Keratinocyte (primary cell): ENCODE data around the gene BOK. TPM values are rescaled to one million over a fixed set of nuclear protein-coding genes. Genes with fewer than 3 reads are reported as not detected.
"Not testable (repeated sequence)": the region's sequence is repeated elsewhere in the genome, so short reads cannot be mapped to it uniquely, and the experiment has no call there.

Source experiments
- DNase-seq: peaks from one replicate; pipeline ENCODE4 v3.0.0-alpha.2; 2011; ENCODE audit warnings: low read depth, missing footprints, low spot score
- FAIRE-seq: peaks from 2 replicates; lab custom pipeline; 2011; peaks lifted over from hg19 to GRCh38; lab: Jason Lieb, UNC
- H2AFZ ChIP-seq: 2 replicates; pipeline ENCODE4 v1.6.0; 2012; ENCODE audit warnings: low read length, control low read depth, inconsistent platforms; ENCODE audit not compliant: control insufficient read depth
- H3K27ac ChIP-seq: 2 replicates; pipeline ENCODE4 v1.5.1; 2011; ENCODE audit warnings: low read length; ENCODE audit not compliant: control insufficient read depth, insufficient read depth
- H3K27me3 ChIP-seq: 3 replicates; pipeline ENCODE4 v1.6.0; 2011; ENCODE audit warnings: low read length; ENCODE audit not compliant: control insufficient read depth, insufficient read depth; ENCODE audit errors: extremely low read depth
- H3K36me3 ChIP-seq, 2 experiments: 2 replicates in 1 of 2; 3 replicates in 1 of 2; pipeline ENCODE4 v1.5.1; 2011; ENCODE audit warnings: low read length in 2 of 2, mild to moderate bottlenecking in 1 of 2; ENCODE audit not compliant: control insufficient read depth in 2 of 2, insufficient read depth in 2 of 2; ENCODE audit errors: extremely low read depth in 1 of 2
- H3K4me1 ChIP-seq: 3 replicates; pipeline ENCODE4 v1.5.1; 2011; ENCODE audit warnings: low read length; ENCODE audit not compliant: control insufficient read depth, insufficient read depth; ENCODE audit errors: extremely low read depth
- H3K4me2 ChIP-seq: 3 replicates; pipeline ENCODE4 v1.6.0; 2011; ENCODE audit warnings: low read depth, low read length; ENCODE audit not compliant: control insufficient read depth, insufficient read depth; ENCODE audit errors: extremely low read depth
- H3K4me3 ChIP-seq, 3 experiments: fragments of 200-600 bp in 1 of 3; sonication (generic) in 1 of 3; 2 replicates in 2 of 3; 3 replicates in 1 of 3; pipeline ENCODE4 v1.5.1; 2011 to 2016; ENCODE audit warnings: low read length in 3 of 3, mild to moderate bottlenecking in 3 of 3, control low read depth in 2 of 3, inconsistent platforms in 1 of 3, low read depth in 1 of 3, mixed read lengths in 1 of 3, mixed run types in 1 of 3, moderate library complexity in 1 of 3; ENCODE audit not compliant: control insufficient read depth in 2 of 3, insufficient read depth in 2 of 3; ENCODE audit errors: extremely low read depth in 1 of 3
- H3K79me2 ChIP-seq: 2 replicates; pipeline ENCODE4 v1.6.0; 2012; ENCODE audit warnings: low read length; ENCODE audit not compliant: control insufficient read depth, insufficient read depth
- H3K9ac ChIP-seq: 3 replicates; pipeline ENCODE4 v1.6.0; 2011; ENCODE audit warnings: low read length; ENCODE audit not compliant: control insufficient read depth, insufficient read depth; ENCODE audit errors: extremely low read depth
- H3K9me1 ChIP-seq: 3 replicates; pipeline ENCODE4 v1.6.0; 2011; ENCODE audit warnings: low read length; ENCODE audit not compliant: control insufficient read depth, insufficient read depth; ENCODE audit errors: extremely low read depth
- H3K9me3 ChIP-seq: 2 replicates; pipeline ENCODE4 v1.5.1; 2012; ENCODE audit warnings: low read depth, low read length; ENCODE audit not compliant: control insufficient read depth
- H4K20me1 ChIP-seq: 3 replicates; pipeline ENCODE4 v1.6.0; 2011; ENCODE audit warnings: low read length; ENCODE audit not compliant: control insufficient read depth, insufficient read depth; ENCODE audit errors: extremely low read depth
- CTCF ChIP-seq, 3 experiments: IDR thresholded peaks in 1 of 3; conservative IDR thresholded peaks in 1 of 3; optimal IDR thresholded peaks in 1 of 3; 2 replicates in 2 of 3; 3 replicates in 1 of 3; pipeline versions ENCODE3 to v1.5.1; 2011; ENCODE audit warnings: low read length in 3 of 3, mild to moderate bottlenecking in 3 of 3, moderate library complexity in 2 of 3, control low read depth in 1 of 3, inconsistent platforms in 1 of 3; ENCODE audit not compliant: insufficient read depth in 2 of 3; ENCODE audit errors: extremely low read depth in 1 of 3
- EZH2 ChIP-seq: IDR thresholded peaks from one replicate; pipeline ENCODE4 v1.6.1; 2012; ENCODE audit warnings: inconsistent platforms, mild to moderate bottlenecking, low read length, moderate library complexity
- dilution Hi-C: fragments of 300-500 bp; cut with MboI; formaldehyde crosslinking; loops from one replicate; pipeline ENCODE4 v1.7.0; 2020; ENCODE audit warnings: low sequenced_read_pairs; ENCODE audit not compliant: extremely low pct_ligation_motif_present
- polyA plus RNA-seq, 5 experiments: library from polyadenylated mRNA; depleted of rRNA in 3 of 5; stranded (reverse) in 3 of 5; stranded (forward) in 1 of 5; unstranded in 1 of 5; fragments of >200 nt; gene quantifications; 1 replicate in 1 of 5; 2 replicates in 3 of 5; 3 replicates in 1 of 5; pipeline versions ENCODE4 v1.2.1 to v1.2.3, GENCODE V29; 2011 to 2012; ENCODE audit warnings: missing spikeins in 2 of 5, low read depth in 1 of 5, low replicate concordance in 1 of 5

The BOK gene
- polyA plus RNA-seq, 1 donor (not counting 4 experiments of a cell fraction or from before 2014, with no cell fraction given): 15.4 TPM

- H4K20me1 ChIP-seq: peaks cover 10% of the 10 kb centered on the region
These were observed 7.9 kb downstream of the BOK start for GRCh38 chr2:241566468-241566867.

GRCh38 chr2:241567266-241567665, 8.7 kb downstream of the BOK start:
- H3K4me1 ChIP-seq, DNase-seq, H3K4me3 ChIP-seq, H3K9ac ChIP-seq, H3K27me3 ChIP-seq, H3K9me1 ChIP-seq, H3K4me2 ChIP-seq, H4K20me1 ChIP-seq, dilution Hi-C loops, FAIRE-seq, H3K27ac ChIP-seq, H3K9me3 ChIP-seq, H2AFZ ChIP-seq: not testable (repeated sequence)
- peaks cover 5 to 15% of the 10 kb centered on the region in 2 experiments for H3K36me3 ChIP-seq
- H3K79me2 ChIP-seq: peaks cover 49% of the 10 kb centered on the region

More at GRCh38 chr2:241566468-241566867, 7.9 kb downstream of the BOK start:
- H3K9me3 ChIP-seq: no peaks in the 10 kb centered on the region
- H3K4me3 ChIP-seq: no peak overlapping the region
- H3K4me1 ChIP-seq: peaks cover 13% of the 10 kb centered on the region
- no peak overlapping the region for H2AFZ ChIP-seq
- H3K36me3 ChIP-seq: peaks cover 5 to 12% of the 10 kb centered on the region in 2 experiments
- FAIRE-seq (no peak), DNase-seq (no peak)
- TF ChIP-seq EZH2: no peak
- no peak for TF ChIP-seq CTCF (optimal IDR thresholded peaks at IDR 0.05 in 1 of 3, IDR thresholded peaks at IDR 0.05 in 1 of 3, conservative IDR thresholded peaks at IDR 0.05 in 1 of 3; ENCODE audit: extremely low read depth in 1 of 3, insufficient read depth in 2 of 3, low read length in 3 of 3)
- H3K4me2 ChIP-seq: no peak overlapping the region
- no peak overlapping the region for H3K9ac ChIP-seq
- H3K79me2 ChIP-seq: peaks cover 56% of the 10 kb centered on the region
- no peaks in the 10 kb centered on the region for H3K9me1 ChIP-seq
- no peaks in the 10 kb centered on the region for H3K27me3 ChIP-seq
- dilution Hi-C loops: no loop called here
- H3K27ac ChIP-seq: no peak overlapping the region

GRCh38 chr2:241567776-241568175, 9.2 kb downstream of the BOK start:
- Histone ChIP-seq H3K9me3 (no peaks in the 10 kb centered on the region), H3K4me1 (peaks cover 3% of the 10 kb centered on the region), H3K4me2 (no peak overlapping the region), H3K79me2 (peaks cover 44% of the 10 kb centered on the region), H3K9ac (no peak overlapping the region), H3K27ac (no peak overlapping the region), H2AFZ (no peak overlapping the region), H3K27me3 (no peaks in the 10 kb centered on the region), H4K20me1 (peaks cover 3% of the 10 kb centered on the region), H3K36me3 (peaks cover 5 to 15% of the 10 kb centered on the region in 2 experiments), H3K4me3 (no peak overlapping the region), H3K9me1 (no peaks in the 10 kb centered on the region)
- DNase-seq: no peak
- TF ChIP-seq CTCF (optimal IDR thresholded peaks at IDR 0.05 in 1 of 3, IDR thresholded peaks at IDR 0.05 in 1 of 3, conservative IDR thresholded peaks at IDR 0.05 in 1 of 3; ENCODE audit: extremely low read depth in 1 of 3, insufficient read depth in 2 of 3, low read length in 3 of 3) (no peak), EZH2 (no peak)
- FAIRE-seq: no peak
- dilution Hi-C loops: no loop called here
